Prostate gland (tissue), 2 donors: ENCODE measurements around the gene ADCYAP1R1.

Experiments
- CTCF ChIP-seq, 4 experiments: fragments of 200-600 bp in 2 of 4; fragments of 450-650 bp in 2 of 4; sonication (generic) in 2 of 4; IDR thresholded peaks; 1 replicate in 3 of 4; 2 replicates in 1 of 4; pipeline ENCODE4 v1.5.1; 2016 to 2019; ENCODE audit warnings: antibody characterized with exemption in 4 of 4, mild to moderate bottlenecking in 2 of 4, moderate library complexity in 2 of 4
- POLR2A ChIP-seq: fragments of 450-650 bp; IDR thresholded peaks from one replicate; pipeline ENCODE4 v1.6.1; 2016; ENCODE audit warnings: antibody characterized with exemption, mild to moderate bottlenecking

GRCh38 chr7:31113660-31114059 lies 61.6 kb downstream of the ADCYAP1R1 start:
- TF ChIP-seq CTCF (IDR thresholded peaks at IDR 0.05) (no peak), POLR2A (no peak)
